ENCODE measurements around the gene IREB2. TPM values are rescaled to one million over a fixed set of nuclear protein-coding genes. Genes with fewer than 3 reads are reported as not detected.
"Not testable (repeated sequence)": the region's sequence is repeated elsewhere in the genome, so short reads cannot be mapped to it uniquely, and the experiment has no call there.

The IREB2 gene
- total RNA-seq, 1 experiment from 2014 or later: 16.4 TPM

- DNase-seq (ENCODE audit: low read depth): no peak
Observed at GRCh38 chr15:78432664-78433063, 5.4 kb upstream of the IREB2 start.

- no peak for DNase-seq (ENCODE audit: low read depth)
Observed at GRCh38 chr15:78434134-78434533, 3.9 kb upstream of the IREB2 start.

- DNase-seq (ENCODE audit: low read depth): not testable (repeated sequence)
Observed at GRCh38 chr15:78434711-78435110, 3.3 kb upstream of the IREB2 start.

GRCh38 chr15:78437107-78437761, 782 bp upstream of the IREB2 start:
- no peak for DNase-seq (ENCODE audit: low read depth)

- DNase-seq (ENCODE audit: low read depth): peak; percentile 34
Observed at GRCh38 chr15:78438619-78439285, 736 bp downstream of the IREB2 start.

GRCh38 chr15:78440375-78441373, 2.7 kb downstream of the IREB2 start:
- DNase-seq (ENCODE audit: low read depth): no peak

GRCh38 chr15:78444255-78444654, 6.2 kb downstream of the IREB2 start:
- DNase-seq (ENCODE audit: low read depth): no peak

GRCh38 chr15:78445875-78446274, 7.9 kb downstream of the IREB2 start:
- DNase-seq (ENCODE audit: low read depth): no peak

- no peak for DNase-seq (ENCODE audit: low read depth)
Observed at GRCh38 chr15:78446551-78446950, 8.5 kb downstream of the IREB2 start.

- DNase-seq (ENCODE audit: low read depth): no peak
Observed at GRCh38 chr15:78448441-78449219, 10.6 kb downstream of the IREB2 start.

GRCh38 chr15:78449220-78449999, 11.4 kb downstream of the IREB2 start:
- DNase-seq (ENCODE audit: low read depth): no peak

GRCh38 chr15:78450285-78450858, 12.4 kb downstream of the IREB2 start:
- no peak for DNase-seq (ENCODE audit: low read depth)

GRCh38 chr15:78452485-78452884, 14.5 kb downstream of the IREB2 start:
- no peak for DNase-seq (ENCODE audit: low read depth)

- no peak for DNase-seq (ENCODE audit: low read depth)
Observed at GRCh38 chr15:78453447-78453846, 15.4 kb downstream of the IREB2 start.

GRCh38 chr15:78454992-78455391, 17.0 kb downstream of the IREB2 start:
- no peak for DNase-seq (ENCODE audit: low read depth)

GRCh38 chr15:78455749-78456148, 17.7 kb downstream of the IREB2 start:
- peak; percentile 43 for DNase-seq (ENCODE audit: low read depth)

- DNase-seq (ENCODE audit: low read depth): no peak
Observed at GRCh38 chr15:78456426-78456825, 18.4 kb downstream of the IREB2 start.

- DNase-seq (ENCODE audit: low read depth): peak; percentile 76
Observed at GRCh38 chr15:78457101-78457500, 19.1 kb downstream of the IREB2 start.

- DNase-seq (ENCODE audit: low read depth): no peak
Observed at GRCh38 chr15:78460737-78461136, 22.7 kb downstream of the IREB2 start.

GRCh38 chr15:78461171-78461888, 23.3 kb downstream of the IREB2 start:
- DNase-seq (ENCODE audit: low read depth): no peak
